OCI-LY3 (cell line): ENCODE data around the gene CXCL14.

ENCODE experiments used
- EZH2phosphoT487 ChIP-seq: fragments of 200-600 bp; shearing (Covaris generic); IDR thresholded peaks from 2 replicates; pipeline ENCODE4 v1.6.1; 2018; ENCODE audit warnings: antibody characterized with exemption, mixed run types, low read depth
- TF ChIP-seq, protein P1 (sequence below): fragments of 200-600, 300-600 bp; sonication (generic); IDR thresholded peaks from 2 replicates; pipeline ENCODE4 v1.5.1; 2014; ENCODE audit warnings: antibody characterized with exemption, low read length, low read depth

DNA sequence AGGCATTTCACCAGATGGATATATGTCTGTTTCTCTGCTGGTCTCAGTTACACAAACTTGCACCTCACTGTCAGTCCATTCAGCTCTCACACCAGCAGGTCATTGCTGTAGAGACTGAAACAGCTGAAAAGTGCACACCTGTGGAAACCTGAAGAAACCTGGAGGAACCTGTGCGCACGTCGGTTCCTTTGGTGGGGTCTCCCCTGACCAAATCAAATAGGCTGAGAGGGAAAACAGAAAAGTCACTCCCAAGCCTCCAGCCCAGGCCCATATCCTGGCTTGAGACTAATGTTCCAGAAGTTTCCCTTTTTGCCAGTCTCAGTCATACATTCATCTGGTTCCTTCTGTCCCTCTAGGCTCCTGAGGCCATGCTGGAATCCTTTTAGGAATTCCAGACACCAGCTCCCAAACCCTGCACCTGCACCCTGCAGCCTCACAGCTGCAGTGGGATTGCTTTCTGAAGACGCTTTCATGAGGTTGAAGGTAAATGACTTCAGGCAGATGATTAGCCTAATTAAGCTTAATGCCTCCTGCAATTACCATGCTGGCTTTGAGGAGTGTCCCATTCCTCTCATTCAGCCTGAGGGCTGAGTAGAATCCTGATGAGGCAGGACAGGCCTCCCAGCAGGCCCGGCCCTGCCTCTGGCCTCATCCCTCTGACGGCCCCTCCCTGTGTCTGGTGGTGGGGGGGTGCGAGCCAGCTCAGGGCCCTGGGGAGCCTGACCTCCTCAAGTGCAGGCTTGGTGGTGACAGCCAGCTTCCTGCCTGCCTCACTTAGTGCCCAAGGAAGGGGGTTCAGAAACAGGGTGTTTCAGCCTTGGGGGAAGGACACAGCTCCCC lies 24.3 kb upstream of the CXCL14 start:
- TF ChIP-seq, protein P1, sequence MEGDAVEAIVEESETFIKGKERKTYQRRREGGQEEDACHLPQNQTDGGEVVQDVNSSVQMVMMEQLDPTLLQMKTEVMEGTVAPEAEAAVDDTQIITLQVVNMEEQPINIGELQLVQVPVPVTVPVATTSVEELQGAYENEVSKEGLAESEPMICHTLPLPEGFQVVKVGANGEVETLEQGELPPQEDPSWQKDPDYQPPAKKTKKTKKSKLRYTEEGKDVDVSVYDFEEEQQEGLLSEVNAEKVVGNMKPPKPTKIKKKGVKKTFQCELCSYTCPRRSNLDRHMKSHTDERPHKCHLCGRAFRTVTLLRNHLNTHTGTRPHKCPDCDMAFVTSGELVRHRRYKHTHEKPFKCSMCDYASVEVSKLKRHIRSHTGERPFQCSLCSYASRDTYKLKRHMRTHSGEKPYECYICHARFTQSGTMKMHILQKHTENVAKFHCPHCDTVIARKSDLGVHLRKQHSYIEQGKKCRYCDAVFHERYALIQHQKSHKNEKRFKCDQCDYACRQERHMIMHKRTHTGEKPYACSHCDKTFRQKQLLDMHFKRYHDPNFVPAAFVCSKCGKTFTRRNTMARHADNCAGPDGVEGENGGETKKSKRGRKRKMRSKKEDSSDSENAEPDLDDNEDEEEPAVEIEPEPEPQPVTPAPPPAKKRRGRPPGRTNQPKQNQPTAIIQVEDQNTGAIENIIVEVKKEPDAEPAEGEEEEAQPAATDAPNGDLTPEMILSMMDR = no peak
- no peak for TF ChIP-seq EZH2phosphoT487
